Fibroblast of lung (primary cell): ENCODE results near the gene CENPF.
"Not testable (repeated sequence)": the region's sequence is repeated elsewhere in the genome, so short reads cannot be mapped to it uniquely, and the experiment has no call there.

Source experiments
- EZH2 ChIP-seq: IDR thresholded peaks from 2 replicates; pipeline ENCODE4 v1.5.1; 2012; ENCODE audit warnings: low read length, control low read depth, mild to moderate bottlenecking; ENCODE audit errors: missing control alignments
- TF ChIP-seq, protein P1 (sequence below), 2 donors: IDR thresholded peaks in 1 of 2; conservative IDR thresholded peaks in 1 of 2; 1 replicate in 1 of 2; 2 replicates in 1 of 2; pipeline ENCODE4 v1.5.1; 2011 to 2012; ENCODE audit warnings: low read length in 2 of 2, control low read depth in 1 of 2, inconsistent platforms in 1 of 2, low read depth in 1 of 2, mild to moderate bottlenecking in 1 of 2

DNA sequence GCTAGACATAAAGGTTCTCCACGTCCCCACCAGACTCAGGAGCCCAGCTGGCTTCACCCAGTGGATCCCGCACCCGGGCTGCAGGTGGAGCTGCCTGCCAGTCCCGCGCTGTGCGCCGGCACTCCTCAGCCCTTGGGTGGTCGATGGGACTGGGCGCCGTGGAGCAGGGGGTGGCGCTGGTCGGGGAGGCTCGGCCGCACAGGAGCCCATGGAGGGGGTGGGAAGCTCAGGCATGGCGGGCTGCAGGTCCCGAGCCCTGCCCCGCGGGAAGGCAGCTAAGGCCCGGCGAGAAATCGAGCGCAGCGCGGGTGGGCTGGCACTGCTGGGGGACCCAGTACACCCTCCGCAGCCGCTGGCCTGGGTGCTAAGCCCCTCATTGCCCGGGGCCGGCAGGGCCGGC, 70.0 kb downstream of the CENPF start:
- TF ChIP-seq, protein P1, sequence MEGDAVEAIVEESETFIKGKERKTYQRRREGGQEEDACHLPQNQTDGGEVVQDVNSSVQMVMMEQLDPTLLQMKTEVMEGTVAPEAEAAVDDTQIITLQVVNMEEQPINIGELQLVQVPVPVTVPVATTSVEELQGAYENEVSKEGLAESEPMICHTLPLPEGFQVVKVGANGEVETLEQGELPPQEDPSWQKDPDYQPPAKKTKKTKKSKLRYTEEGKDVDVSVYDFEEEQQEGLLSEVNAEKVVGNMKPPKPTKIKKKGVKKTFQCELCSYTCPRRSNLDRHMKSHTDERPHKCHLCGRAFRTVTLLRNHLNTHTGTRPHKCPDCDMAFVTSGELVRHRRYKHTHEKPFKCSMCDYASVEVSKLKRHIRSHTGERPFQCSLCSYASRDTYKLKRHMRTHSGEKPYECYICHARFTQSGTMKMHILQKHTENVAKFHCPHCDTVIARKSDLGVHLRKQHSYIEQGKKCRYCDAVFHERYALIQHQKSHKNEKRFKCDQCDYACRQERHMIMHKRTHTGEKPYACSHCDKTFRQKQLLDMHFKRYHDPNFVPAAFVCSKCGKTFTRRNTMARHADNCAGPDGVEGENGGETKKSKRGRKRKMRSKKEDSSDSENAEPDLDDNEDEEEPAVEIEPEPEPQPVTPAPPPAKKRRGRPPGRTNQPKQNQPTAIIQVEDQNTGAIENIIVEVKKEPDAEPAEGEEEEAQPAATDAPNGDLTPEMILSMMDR (conservative IDR thresholded peaks at IDR 0.05 in 1 of 2, IDR thresholded peaks at IDR 0.05 in 1 of 2; ENCODE audit: low read depth in 1 of 2, low read length in 2 of 2): not testable (repeated sequence)
- not testable (repeated sequence) for TF ChIP-seq EZH2
